ENCODE results near the gene FAM83B.

DNA sequence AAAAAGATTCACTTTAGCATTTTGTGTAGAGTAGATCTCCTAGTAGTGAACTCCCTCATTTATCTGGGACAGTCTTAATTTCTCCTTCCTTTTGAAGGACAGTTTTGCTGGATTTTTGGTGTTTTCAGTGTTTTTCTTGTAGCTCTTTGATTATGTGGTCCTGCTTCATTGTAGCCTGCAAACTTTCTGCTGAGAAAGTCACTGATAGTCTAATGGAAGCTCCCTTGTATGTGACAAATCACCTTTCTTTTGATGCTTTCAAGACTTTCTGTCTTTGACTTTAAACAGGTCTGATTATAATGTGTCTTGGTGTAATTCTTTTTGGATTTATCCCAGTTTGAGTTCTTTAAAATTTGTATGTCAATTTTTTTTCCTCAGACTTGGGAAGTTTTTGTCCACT, 86.1 kb downstream of the FAM83B start:
- TF ChIP-seq, protein P1, sequence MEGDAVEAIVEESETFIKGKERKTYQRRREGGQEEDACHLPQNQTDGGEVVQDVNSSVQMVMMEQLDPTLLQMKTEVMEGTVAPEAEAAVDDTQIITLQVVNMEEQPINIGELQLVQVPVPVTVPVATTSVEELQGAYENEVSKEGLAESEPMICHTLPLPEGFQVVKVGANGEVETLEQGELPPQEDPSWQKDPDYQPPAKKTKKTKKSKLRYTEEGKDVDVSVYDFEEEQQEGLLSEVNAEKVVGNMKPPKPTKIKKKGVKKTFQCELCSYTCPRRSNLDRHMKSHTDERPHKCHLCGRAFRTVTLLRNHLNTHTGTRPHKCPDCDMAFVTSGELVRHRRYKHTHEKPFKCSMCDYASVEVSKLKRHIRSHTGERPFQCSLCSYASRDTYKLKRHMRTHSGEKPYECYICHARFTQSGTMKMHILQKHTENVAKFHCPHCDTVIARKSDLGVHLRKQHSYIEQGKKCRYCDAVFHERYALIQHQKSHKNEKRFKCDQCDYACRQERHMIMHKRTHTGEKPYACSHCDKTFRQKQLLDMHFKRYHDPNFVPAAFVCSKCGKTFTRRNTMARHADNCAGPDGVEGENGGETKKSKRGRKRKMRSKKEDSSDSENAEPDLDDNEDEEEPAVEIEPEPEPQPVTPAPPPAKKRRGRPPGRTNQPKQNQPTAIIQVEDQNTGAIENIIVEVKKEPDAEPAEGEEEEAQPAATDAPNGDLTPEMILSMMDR (IDR thresholded peaks at IDR 0.05; ENCODE audit: insufficient read depth, low read depth, low read length), result no peak
- no peak for TF ChIP-seq EZH2 (IDR thresholded peaks at IDR 0.05; ENCODE audit: insufficient read depth, low read length)
